ENCODE data around the gene MCM5.
"Not testable (repeated sequence)": the region's sequence is repeated elsewhere in the genome, so short reads cannot be mapped to it uniquely, and the experiment has no call there.

Gene MCM5

GRCh38 chr22:35435201-35435740 is 35.3 kb downstream of the MCM5 start:
- no peak for DNase-seq

GRCh38 chr22:35436421-35436820 is 36.5 kb downstream of the MCM5 start:
- DNase-seq: no peak

- DNase-seq: no peak
Measured at GRCh38 chr22:35437049-35437448, 37.1 kb downstream of the MCM5 start.

- not testable (repeated sequence) for DNase-seq
Measured at GRCh38 chr22:35438673-35439364, 38.9 kb downstream of the MCM5 start.

GRCh38 chr22:35439365-35439717 is 39.4 kb downstream of the MCM5 start:
- DNase-seq: no peak

GRCh38 chr22:35440129-35440528 is 40.2 kb downstream of the MCM5 start:
- DNase-seq: no peak

GRCh38 chr22:35441489-35442100 is 41.7 kb downstream of the MCM5 start:
- DNase-seq: no peak

- no peak for DNase-seq
Measured at GRCh38 chr22:35442471-35442870, 42.5 kb downstream of the MCM5 start.

GRCh38 chr22:35443338-35443737 is 43.4 kb downstream of the MCM5 start:
- no peak for DNase-seq

- DNase-seq: no peak
Measured at GRCh38 chr22:35443790-35444684, 44.1 kb downstream of the MCM5 start.

GRCh38 chr22:35444685-35445399 is 44.9 kb downstream of the MCM5 start:
- DNase-seq: no peak

- DNase-seq: no peak
Measured at GRCh38 chr22:35445933-35446332, 46.0 kb downstream of the MCM5 start.

- DNase-seq: peak; percentile 84
Measured at GRCh38 chr22:35446365-35446764, 46.4 kb downstream of the MCM5 start.

GRCh38 chr22:35448523-35448922 is 48.6 kb downstream of the MCM5 start:
- DNase-seq: no peak

- DNase-seq: no peak
Measured at GRCh38 chr22:35449829-35450689, 50.1 kb downstream of the MCM5 start.

GRCh38 chr22:35450824-35451569 is 51.1 kb downstream of the MCM5 start:
- DNase-seq: no peak

GRCh38 chr22:35451592-35451991 is 51.7 kb downstream of the MCM5 start:
- no peak for DNase-seq

GRCh38 chr22:35452351-35452781 is 52.4 kb downstream of the MCM5 start:
- no peak for DNase-seq

- DNase-seq: no peak
Measured at GRCh38 chr22:35452810-35453743, 53.1 kb downstream of the MCM5 start.
